Measurements from ENCODE around the gene RCAN2. TPM values are rescaled to one million over a fixed set of nuclear protein-coding genes. Genes with fewer than 3 reads are reported as not detected.
"Not testable (repeated sequence)": the region's sequence is repeated elsewhere in the genome, so short reads cannot be mapped to it uniquely, and the experiment has no call there.

RCAN2 gene
- total RNA-seq, 1 donor from 2014 or later = 6.6 TPM

DNA sequence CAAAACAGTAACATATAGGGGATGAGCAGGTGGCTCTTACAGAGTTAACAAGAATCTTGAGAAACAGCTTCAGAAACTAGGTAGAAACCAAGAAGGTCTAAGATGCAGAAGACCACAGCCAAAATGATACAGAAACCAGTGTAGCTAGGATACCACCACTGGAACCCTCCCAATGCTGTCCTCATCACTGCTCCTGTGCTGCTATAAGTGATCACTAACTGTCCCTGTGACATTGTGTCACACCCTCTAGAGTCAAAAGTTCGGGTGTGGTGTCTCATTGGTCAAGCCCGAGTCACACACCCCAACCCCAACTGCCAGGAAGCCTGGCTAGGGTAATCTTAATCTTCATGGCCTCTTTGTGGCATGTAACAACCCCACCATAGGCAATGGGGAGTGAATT, 153.1 kb downstream of the RCAN2 start:
- intact Hi-C loops (cut with micrococcal nuclease) = no loop called here

DNA sequence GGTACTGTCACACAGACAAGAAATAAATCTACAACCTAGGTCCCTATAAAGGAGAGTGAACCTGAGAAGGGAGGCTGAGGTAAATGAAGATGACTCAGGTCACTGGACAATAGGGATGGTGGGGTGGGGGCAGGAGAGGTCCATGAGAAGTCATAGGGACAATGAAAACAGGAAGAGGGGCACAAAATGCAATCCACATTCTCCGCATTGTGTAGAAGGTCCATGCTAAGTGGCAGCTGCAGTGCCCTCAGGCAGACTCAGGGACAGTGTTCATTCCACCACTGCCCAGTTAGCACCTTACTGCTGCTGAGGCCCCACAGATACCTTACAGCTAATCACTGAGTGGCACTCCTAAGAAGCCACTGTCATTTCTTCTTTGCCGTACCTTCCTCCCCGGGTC, 156.8 kb downstream of the RCAN2 start:
- intact Hi-C loops (cut with micrococcal nuclease) = no loop called here

DNA sequence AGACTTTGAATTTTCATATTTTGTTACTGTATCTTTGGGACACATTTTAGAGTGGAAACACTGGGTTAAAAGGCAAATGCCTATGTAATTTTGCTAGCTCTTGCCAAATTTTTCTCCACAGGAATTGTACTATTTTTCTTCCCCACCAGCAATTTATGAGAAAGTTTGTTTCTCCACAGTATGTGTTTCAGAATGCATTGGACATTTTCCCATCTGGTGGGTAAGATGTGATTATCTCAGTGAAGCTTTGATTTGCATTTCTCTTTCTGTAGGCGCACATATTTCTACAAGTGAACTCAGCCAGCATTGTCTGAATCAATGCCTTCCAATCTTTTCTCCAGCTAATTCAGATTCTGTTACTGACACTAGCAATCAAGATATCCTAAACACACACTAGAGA, 157.8 kb downstream of the RCAN2 start:
- intact Hi-C loops (cut with micrococcal nuclease) = no loop called here

DNA sequence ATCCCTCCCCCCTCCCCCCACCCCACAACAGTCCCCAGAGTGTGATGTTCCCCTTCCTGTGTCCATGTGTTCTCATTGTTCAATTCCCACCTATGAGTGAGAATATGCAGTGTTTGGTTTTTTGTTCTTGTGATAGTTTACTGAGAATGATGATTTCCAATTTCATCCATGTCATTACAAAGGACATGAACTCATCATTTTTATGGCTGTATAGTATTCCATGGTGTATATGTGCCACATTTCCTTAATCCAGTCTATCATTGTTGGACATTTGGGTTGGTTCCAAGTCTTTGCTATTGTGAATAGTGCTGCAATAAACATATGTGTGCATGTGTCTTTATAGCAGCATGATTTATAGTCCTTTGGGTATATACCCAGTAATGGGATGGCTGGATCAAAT, 158.8 kb downstream of the RCAN2 start:
- intact Hi-C loops (cut with micrococcal nuclease) = not testable (repeated sequence)

DNA sequence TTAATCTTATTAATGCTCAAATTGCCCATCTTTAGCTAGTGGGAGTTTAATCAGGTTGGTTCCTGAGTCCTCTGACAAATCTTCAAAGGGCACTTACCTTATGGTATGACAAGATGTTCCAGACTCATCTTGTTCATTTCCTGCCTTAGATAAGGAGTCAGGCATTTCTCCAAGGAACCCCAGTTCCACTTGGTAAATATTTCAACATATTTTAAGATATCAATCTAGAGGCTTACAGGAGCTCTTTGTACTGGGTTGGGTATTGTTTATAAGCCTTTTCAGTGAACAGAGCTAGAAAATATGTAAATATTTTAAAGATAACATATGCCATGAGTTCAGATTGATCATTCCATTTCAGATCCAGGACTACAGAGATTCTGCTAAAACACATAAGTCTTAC, 159.8 kb downstream of the RCAN2 start:
- intact Hi-C loops (cut with micrococcal nuclease) = no loop called here

DNA sequence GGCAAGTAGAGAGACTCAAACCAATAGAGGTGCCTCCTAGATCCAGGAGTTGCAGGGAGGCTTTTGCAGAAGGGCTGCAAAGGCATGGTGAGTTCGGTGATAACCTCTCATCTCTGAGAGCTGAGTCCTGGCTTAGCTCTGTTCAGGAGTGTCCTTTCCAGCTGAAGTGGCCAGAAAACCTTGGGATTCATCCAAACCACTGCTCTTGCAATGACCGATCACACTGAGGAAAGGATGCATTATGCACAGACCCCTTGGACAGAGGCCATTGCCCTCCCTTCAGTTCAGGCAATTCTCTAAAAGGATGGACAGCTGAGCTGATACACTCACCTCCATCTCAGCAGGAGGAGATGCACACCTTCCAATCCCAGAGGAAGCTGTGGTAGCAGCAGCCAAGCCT, 161.7 kb downstream of the RCAN2 start:
- intact Hi-C loops (cut with micrococcal nuclease) = loop anchor here (5.0 kb wide), 1 partner anchor 83 kb away; no protein-coding TSS in a partner anchor

DNA sequence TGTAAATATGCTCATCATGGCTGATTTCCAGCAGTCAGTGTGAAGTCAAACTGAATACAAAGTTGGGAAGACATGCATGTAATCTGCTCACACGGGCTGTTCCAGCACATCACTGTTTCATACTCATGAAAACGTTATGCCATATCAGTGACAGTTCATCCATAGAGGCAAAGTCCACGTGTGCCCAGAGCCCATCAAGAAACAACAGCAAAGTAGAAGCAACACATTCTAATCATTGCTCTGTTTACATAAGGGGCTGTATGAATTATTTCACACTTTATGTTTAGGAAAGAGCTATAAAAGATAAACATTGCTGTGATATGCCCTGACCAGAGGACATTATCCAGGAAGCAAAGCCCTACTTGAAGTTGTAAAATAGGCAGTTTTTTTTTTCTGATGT, 163.5 kb downstream of the RCAN2 start:
- intact Hi-C loops (cut with micrococcal nuclease) = loop anchor here (5.0 kb wide), 1 partner anchor 85 kb away; no protein-coding TSS in a partner anchor

DNA sequence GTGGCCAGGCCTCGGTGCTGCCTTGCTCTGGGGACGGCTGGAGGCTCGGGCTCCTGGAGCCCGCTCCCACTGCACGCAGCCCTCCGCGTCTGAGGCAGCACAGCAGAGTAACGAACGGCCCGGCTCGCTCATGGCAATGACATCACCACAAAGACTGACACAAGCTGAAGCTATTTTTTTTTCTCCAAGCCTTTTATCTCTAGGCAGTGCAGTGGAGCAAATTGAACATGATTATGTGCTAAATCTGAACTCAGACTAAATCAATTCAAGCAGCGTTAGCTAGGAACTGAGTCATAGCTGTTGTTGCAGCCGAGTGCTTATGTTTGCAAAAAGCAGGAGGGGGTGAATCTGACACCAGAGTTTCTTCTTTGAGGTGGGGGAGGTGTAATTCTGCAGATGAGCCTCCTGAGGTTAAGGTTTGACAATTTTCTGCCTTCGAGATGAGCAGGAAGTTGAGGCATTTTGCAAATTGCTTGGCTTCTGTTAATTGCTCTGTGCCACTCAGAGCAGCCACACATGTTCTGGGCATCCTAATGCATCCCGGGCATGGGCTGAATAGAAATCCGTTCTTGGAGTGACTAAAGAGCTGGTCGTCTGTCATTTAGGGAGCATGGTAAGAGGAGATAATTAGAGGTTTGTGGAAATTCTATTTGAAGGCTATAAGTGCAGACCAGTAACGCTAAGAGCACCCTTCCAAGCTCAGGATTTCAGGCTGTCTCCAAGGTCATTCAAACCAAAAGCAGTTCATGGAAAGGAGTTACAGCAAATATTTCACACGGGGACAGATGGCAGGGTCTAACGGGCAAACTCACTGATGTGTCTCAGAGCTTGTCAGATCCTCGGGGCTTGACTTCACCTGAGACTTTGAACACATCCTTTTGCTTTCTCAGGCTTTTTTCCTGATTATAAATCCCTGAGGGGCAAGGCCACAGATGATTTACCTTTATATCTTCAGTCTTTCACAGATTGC, 165.4 kb downstream of the RCAN2 start:
- intact Hi-C loops (cut with micrococcal nuclease) = loop anchor here (2.0 to 5.0 kb wide), 2 partner anchors 51 to 86 kb away; no protein-coding TSS in a partner anchor

DNA sequence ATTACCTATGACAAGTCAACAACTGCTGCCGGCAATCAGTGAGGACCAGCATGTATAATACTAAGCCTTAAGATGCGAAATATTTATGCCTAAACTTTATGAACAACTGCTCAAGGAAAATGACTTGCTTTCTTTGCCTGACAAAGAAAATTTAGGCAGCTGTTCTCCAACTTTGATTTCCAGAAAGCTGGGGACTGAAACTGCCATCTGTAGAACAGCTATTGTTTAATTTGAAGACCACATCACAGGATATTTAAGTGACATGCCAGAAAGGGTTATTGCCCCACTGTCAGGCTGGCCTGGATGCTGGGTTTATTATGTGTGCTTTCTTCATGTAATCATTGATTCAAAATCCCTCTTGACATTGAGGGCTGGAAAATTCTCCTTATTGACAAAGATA, 166.5 kb downstream of the RCAN2 start:
- intact Hi-C loops (cut with micrococcal nuclease) = loop anchor here (2.0 to 5.0 kb wide), 3 partner anchors 52 to 197 kb away; partner anchors contain the start of gene ENPP4

DNA sequence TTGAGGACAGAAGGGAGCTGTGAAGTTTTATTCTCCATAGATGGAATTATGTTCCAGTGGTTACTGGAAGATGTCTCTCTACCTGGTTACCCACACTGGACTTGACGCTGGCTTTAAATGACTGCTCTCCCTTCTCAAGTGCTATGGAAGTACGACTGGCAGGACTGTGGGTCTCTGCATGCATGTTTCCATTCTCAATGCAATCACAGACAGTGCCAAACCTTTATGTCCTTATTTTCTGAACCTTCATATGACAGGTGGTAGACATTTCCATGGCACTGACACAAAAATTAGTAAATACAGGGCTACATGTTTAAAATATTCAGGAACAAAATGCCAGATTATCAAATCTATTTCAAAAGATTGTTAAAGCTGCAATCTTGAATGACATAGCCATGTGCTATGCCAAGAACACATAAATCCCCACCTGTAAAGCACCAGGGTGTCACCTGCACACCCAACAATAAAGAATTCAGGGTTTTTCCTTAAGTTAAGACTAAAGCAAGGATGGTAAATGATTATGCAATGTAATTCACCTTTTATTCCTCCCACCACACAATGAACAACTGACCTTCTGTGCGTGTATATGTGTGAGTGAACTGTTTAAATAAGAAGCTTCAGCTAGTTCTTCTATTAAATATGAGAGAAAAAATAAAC, 167.2 kb downstream of the RCAN2 start:
- intact Hi-C loops (cut with micrococcal nuclease) = loop anchor here (1.0 to 5.0 kb wide), 3 partner anchors 53 to 197 kb away; partner anchors contain the start of gene ENPP4

DNA sequence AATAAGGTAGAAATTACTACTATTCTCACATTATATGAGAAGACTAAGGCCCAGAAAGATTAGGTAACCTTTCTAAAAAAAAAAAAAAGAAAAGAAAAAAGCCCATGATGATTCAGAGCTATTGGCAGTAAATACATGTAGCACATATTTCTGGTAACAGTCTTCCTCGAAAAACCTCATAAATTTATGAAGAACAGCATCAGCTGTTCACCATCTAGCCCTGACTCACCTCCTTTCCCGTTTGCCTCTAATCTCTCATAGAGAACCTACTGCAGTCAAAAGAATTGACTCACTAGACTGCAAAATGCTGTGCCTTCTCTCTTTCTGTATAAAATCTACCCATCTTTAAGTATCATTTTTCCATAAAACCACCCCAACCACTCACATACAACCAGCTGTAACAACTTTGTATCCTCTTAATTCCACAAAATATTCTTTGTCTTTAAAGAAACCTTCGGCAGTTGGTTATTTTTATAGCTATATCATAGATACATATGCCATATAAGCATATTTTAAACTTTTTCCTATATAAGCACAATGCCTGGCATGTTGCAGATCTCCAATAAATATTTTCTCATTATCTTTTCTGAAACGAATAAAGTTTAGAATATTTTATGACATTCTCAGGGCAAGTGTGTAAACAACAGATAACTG, 167.8 kb downstream of the RCAN2 start:
- intact Hi-C loops (cut with micrococcal nuclease) = loop anchor here (1.0 to 5.0 kb wide), 2 partner anchors 148 to 196 kb away; partner anchors contain the start of gene ENPP4

DNA sequence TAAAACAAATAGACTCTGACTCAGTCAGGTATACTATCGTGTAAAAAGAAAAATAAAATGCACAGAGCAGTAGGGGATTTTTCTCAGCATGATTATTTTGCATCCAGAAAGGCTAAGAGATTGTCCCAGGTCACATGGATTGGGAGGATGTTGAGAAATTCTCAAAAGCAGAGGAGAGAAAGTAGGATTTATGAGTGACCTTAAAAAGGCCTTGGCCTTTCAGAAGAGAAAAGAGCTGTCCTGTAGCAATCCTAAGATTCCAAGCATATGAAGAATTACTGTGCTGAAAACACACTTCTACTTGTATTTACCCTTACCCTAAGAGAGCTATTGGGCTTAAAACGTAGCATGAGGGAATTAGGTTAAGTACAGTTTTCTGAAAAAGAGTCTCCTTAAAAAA, 170.7 kb downstream of the RCAN2 start:
- intact Hi-C loops (cut with micrococcal nuclease) = loop anchor here (5.0 kb wide), 1 partner anchor 193 kb away; the partner anchor contains the start of gene ENPP4

DNA sequence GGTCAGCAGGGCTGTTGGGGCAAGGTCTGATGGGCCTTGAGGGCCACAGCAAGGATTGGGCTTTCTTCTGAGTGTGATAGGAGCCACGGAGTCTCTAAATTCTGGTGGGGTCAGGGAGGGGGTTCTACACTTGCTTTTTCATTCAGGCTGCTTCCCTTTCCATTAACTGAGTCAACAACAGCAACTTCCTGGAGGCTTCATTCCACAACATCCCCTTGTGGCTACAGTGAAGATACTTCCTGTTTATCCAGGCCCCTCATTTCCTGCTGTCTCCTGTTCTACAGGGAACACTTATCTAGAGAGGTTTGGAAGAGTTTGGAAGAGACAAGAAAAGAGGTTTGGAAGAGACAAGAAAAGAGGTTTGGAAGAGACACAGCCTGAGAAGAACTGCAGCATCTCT, 175.7 kb downstream of the RCAN2 start:
- intact Hi-C loops (cut with micrococcal nuclease) = no loop called here

DNA sequence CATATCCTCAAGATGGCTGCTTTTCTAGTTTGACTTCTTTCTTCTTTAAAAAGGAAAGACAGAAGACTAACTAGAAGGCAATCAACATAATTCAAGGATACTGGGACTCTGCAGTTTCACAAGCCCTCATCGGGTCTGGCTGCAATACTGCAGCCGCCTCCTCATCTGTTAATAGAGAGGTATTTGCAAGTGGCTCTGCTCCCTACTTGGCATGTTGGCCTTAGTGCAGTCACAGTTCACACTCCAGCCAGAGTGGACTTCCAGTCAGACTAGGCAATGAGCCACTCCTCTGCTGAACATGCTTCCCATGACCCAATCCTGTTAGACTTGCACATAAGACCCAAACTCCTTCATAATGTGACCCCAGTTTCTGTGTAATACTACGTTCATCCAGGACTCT, 178.6 kb downstream of the RCAN2 start:
- intact Hi-C loops (cut with micrococcal nuclease) = no loop called here

DNA sequence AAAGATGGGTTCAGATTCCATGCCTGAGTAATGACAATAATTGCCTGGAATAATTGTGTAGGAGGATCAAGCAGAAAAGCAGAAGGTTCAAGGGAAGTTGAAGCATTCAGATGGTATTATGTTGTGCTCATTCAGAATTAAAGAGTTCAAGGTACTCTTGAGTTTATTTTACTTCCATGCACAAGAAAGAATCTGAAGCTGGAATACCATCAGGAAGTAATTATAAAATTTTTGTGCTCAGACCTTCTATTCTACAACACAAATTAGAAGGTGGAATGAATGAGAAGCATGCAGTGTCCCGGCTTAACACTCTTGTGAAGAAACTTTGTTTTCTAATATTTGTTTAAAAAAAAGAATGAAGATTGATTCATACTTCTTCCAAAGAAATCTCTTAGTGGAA, 181.1 kb downstream of the RCAN2 start:
- intact Hi-C loops (cut with micrococcal nuclease) = no loop called here

DNA sequence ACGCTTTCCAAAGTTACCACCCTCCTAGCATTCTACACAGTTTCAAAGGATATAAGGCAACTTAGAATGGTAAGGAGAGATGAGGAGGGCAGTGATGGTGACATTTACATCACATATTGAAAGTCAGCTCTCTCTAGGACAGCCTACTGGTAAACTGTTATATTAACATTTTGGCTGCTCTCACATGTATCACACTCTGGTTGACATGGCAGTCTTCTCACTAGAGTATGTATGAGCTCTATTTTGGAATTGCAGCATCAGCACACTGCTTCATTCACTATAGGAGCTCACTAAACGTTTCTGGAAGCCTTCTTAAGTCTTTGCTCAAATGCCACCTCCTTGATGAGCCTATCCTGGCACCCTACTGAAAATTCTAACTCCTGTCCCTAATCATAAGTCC, 184.8 kb downstream of the RCAN2 start:
- intact Hi-C loops (cut with micrococcal nuclease) = no loop called here

DNA sequence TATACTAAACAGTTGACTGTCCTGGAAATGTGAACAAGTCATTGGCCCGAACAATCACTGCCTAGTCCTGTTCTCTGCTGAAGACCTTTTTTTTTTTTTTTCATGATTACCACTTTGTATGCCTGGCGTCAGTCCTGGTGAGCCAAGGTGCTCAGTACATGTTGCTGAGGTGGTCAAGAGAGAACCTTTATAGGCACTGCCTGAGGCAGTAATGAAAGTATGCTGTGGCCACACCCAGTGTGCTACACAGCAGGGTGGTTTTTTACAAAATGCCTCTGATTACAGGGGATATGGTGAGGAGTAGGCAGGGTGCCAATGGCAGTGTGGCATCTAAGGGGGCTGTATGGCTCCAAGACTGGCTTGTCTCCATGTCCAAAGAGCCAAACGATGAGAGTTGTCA, 185.4 kb downstream of the RCAN2 start:
- intact Hi-C loops (cut with micrococcal nuclease) = no loop called here

DNA sequence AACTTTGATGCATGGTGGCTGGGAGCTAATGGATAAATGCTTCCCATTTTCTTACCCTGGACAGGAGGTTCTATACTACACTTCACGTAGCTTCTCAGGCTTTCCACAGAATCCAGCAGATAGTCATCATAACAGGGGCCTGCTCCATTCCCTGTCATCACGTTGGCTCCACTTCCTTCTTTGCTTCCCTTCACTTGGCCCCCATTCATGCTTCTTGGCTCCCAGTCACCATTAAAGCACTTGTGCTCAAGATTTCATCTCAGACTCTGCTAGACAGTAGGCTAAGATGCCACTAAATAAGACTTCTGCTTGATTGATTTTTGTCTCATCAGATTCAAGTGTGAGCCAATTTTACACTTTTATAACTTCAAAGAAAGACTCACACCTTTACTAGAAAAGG, 186.0 kb downstream of the RCAN2 start:
- intact Hi-C loops (cut with micrococcal nuclease) = no loop called here

DNA sequence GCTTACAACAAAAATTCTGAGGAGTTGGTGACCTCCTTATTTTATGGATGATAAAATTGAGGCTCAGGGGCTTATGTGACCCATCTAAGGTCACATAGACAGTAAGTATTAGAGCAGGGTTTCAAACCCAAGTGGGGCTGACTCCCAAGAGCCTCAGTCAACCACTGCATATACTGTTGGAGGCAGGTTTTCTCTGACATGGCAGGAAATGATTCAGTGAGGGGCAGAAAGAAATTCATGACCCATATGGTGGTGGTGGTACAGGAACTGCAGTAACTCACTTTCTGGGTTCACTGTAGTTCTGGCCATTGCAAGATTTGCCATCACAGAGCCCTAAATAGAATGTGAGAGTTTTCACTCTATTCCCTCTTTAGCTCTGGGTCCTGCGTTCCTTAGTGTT, 188.4 kb downstream of the RCAN2 start:
- intact Hi-C loops (cut with micrococcal nuclease) = no loop called here

DNA sequence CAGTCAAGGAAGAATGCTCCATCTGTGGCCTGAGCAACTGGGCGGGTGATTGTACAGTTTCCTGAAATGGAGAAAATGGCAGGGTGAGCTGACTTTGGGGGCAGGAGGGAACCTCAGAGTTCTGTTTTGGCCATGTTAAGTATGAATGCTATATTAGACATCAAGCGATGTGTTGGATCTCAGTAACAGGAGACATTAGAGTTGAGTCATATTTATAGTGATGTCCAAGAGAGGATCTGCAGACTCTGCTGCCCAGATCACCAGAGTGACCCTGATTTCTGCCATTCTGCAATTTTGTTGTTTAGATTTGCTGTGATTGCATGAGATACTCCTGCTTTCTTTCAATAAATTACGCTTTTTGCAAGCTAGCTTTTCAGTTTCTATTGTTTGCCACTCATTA, 189.1 kb downstream of the RCAN2 start:
- intact Hi-C loops (cut with micrococcal nuclease) = no loop called here

DNA sequence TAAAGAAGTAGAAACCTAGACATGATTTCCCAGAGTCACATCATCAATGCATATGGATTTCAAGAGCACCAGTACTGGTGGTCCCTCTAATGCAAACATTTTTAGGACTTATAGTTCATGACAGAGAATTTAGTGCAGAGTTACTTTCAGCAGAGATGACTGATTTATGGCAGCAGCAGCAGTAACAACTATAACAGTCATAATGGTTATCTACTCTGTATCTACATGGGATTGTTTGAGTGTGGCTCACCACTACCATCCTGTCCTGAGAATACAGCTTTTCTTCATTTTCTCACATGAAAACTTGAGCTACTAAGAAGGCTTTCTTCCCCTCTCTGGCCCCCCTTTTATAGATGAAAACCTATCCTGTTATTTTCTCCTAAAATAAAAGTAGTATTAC, 192.0 kb downstream of the RCAN2 start:
- intact Hi-C loops (cut with micrococcal nuclease) = no loop called here

DNA sequence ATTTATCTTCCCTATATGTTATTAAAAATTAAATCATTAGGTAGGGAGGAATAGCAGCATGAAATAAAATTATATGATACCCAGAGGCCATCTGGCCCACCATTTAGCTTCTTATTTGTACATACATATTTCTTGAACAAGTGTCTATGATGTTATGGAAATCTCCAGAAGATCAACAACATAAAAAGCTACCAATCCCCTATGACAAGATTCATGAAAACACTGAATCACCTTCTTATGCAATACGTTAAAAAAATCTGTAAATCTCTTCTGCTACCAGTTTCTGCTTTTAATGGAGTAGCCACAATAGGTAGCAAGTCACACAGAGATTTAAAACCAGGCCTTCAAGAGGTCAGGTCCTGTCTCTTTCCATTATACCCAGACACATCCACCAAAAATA, 194.7 kb downstream of the RCAN2 start:
- intact Hi-C loops (cut with micrococcal nuclease) = no loop called here
